Liver (tissue), 9 donors: ENCODE measurements around the gene XPR1. TPM values are rescaled to one million over a fixed set of nuclear protein-coding genes. Genes with fewer than 3 reads are reported as not detected.

Experiments
- DNase-seq: peaks from one replicate; pipeline ENCODE4 v3.0.0-alpha.2; 2017; ENCODE audit warnings: low spot score
- H3K27ac ChIP-seq, 2 donors: one replicate each; pipeline ENCODE4 v1.7.0; 2013; ENCODE audit warnings: inconsistent platforms in 2 of 2, low read length in 2 of 2, control low read depth in 1 of 2, low read depth in 1 of 2, mild to moderate bottlenecking in 1 of 2
- H3K27me3 ChIP-seq, 4 donors: one replicate each; pipeline versions ENCODE4 v1.6.1 to v1.7.0; 2013; ENCODE audit warnings: low read length in 3 of 4, inconsistent platforms in 1 of 4, mild to moderate bottlenecking in 1 of 4, moderate library complexity in 1 of 4; ENCODE audit not compliant: control insufficient read depth in 4 of 4, insufficient read depth in 4 of 4
- H3K36me3 ChIP-seq, 4 donors: one replicate each; pipeline versions ENCODE4 v1.6.1 to v1.7.0; 2013; ENCODE audit warnings: low read length in 3 of 4, mild to moderate bottlenecking in 3 of 4, low read depth in 1 of 4, moderate library complexity in 1 of 4; ENCODE audit not compliant: control insufficient read depth in 4 of 4, insufficient read depth in 3 of 4
- H3K4me1 ChIP-seq, 4 donors: one replicate each; pipeline versions ENCODE4 v1.6.1 to v1.7.0; 2013; ENCODE audit warnings: low read length in 3 of 4, mild to moderate bottlenecking in 3 of 4, moderate library complexity in 1 of 4; ENCODE audit not compliant: control insufficient read depth in 4 of 4, insufficient read depth in 4 of 4
- H3K4me3 ChIP-seq, 3 donors: one replicate each; pipeline versions ENCODE4 v1.6.1 to v1.7.0; 2013; ENCODE audit warnings: low read length in 3 of 3, control low read depth in 1 of 3, low read depth in 1 of 3, mild to moderate bottlenecking in 1 of 3
- H3K9ac ChIP-seq, 2 donors: one replicate each; pipeline ENCODE4 v1.7.0; 2013; ENCODE audit warnings: low read length in 2 of 2, mild to moderate bottlenecking in 2 of 2, moderate library complexity in 2 of 2, control low read depth in 1 of 2, low read depth in 1 of 2
- H3K9me3 ChIP-seq, 4 donors: one replicate each; pipeline versions ENCODE4 v1.6.1 to v1.7.0; 2013; ENCODE audit warnings: low read length in 3 of 4; ENCODE audit not compliant: control insufficient read depth in 4 of 4
- EGR1 ChIP-seq, 2 donors: IDR thresholded peaks; 2 replicates each; pipeline ENCODE4 v1.6.1; 2016 to 2018; ENCODE audit warnings: antibody characterized with exemption in 2 of 2, low read depth in 2 of 2
- FOXA1 ChIP-seq: IDR thresholded peaks from 2 replicates; pipeline ENCODE4 v1.6.1; 2016; ENCODE audit warnings: antibody characterized with exemption
- FOXA2 ChIP-seq: IDR thresholded peaks from 2 replicates; pipeline ENCODE4 v1.6.1; 2016; ENCODE audit warnings: antibody characterized with exemption
- GABPA ChIP-seq, 2 donors: IDR thresholded peaks in 1 of 2; conservative IDR thresholded peaks in 1 of 2; 2 replicates each; pipeline ENCODE4 v1.6.1; 2016; ENCODE audit warnings: antibody characterized with exemption in 2 of 2, mild to moderate bottlenecking in 1 of 2, moderate library complexity in 1 of 2
- HNF4A ChIP-seq, 2 donors: conservative IDR thresholded peaks; 2 replicates each; pipeline ENCODE4 v1.6.1; 2016; ENCODE audit warnings: antibody characterized with exemption in 2 of 2, mild to moderate bottlenecking in 2 of 2
- HNF4G ChIP-seq: IDR thresholded peaks from 2 replicates; pipeline ENCODE4 v1.6.1; 2016; ENCODE audit warnings: antibody characterized with exemption
- JUND ChIP-seq, 2 donors: IDR thresholded peaks; 2 replicates each; pipeline ENCODE4 v1.6.1; 2016; ENCODE audit warnings: antibody characterized with exemption in 2 of 2
- NR2F2 ChIP-seq: IDR thresholded peaks from 2 replicates; pipeline ENCODE4 v1.6.1; 2016; ENCODE audit warnings: antibody characterized with exemption
- RAD21 ChIP-seq, 2 donors: IDR thresholded peaks; 2 replicates each; pipeline ENCODE4 v1.6.1; 2016; ENCODE audit warnings: antibody characterized with exemption in 2 of 2, mild to moderate bottlenecking in 2 of 2
- SP1 ChIP-seq: IDR thresholded peaks from 2 replicates; pipeline ENCODE4 v1.6.1; 2018; ENCODE audit warnings: antibody characterized with exemption, mild to moderate bottlenecking
- TAF1 ChIP-seq: conservative IDR thresholded peaks from 2 replicates; pipeline ENCODE4 v1.6.1; 2016; ENCODE audit warnings: antibody characterized with exemption, mild to moderate bottlenecking
- YY1 ChIP-seq: IDR thresholded peaks from 2 replicates; pipeline ENCODE4 v1.6.1; 2016; ENCODE audit warnings: antibody characterized with exemption, mild to moderate bottlenecking
- WGBS: extraction: QIAGEN DNeasy Blood & Tissue Kit; methylation state at CpG from one replicate; pipeline ENCODE4 v1.1.7; 2013; 5-methylcytosine and 5-hydroxymethylcytosine counted together
- polyA plus RNA-seq, 2 donors: library from polyadenylated mRNA; stranded (reverse) in 1 of 2; unstranded in 1 of 2; fragments of 200-250 nt in 1 of 2; fragments of >200 nt in 1 of 2; fragmentation: Nextera tagmentation in 1 of 2; extraction: Ambion mirVana in 1 of 2; gene quantifications; one replicate each; pipeline versions ENCODE4 v1.2.1 to v1.2.3, GENCODE V29; 2013 to 2015
- total RNA-seq, 2 donors: library from RNA; depleted of rRNA; stranded (reverse); fragments of >200 nt; gene quantifications; one replicate each; pipeline ENCODE4 v1.2.3, GENCODE V29; 2014
- TF ChIP-seq, protein P1 (sequence below): fragments of 150-350 bp; IDR thresholded peaks from 2 replicates; pipeline ENCODE4 v1.5.1; 2017; ENCODE audit warnings: improper control_type of control experiment, low read depth, low read length; ENCODE audit not compliant: missing input control
- TF ChIP-seq, protein P2 (sequence below): IDR thresholded peaks from 2 replicates; pipeline ENCODE4 v1.6.1; 2016; ENCODE audit warnings: antibody characterized with exemption
- TF ChIP-seq, protein P3 (sequence below): IDR thresholded peaks from 2 replicates; pipeline ENCODE4 v1.6.1; 2016; ENCODE audit warnings: antibody characterized with exemption, mild to moderate bottlenecking
- donor health status: healthy.
- donor health status: healthy.
- donor health status: healthy.
- donor health status: healthy.
- donor health status: healthy.

The XPR1 gene
- total and polyA plus RNA-seq, 4 donors = 1.8 to 14.3 (median 5.9) TPM

DNA sequence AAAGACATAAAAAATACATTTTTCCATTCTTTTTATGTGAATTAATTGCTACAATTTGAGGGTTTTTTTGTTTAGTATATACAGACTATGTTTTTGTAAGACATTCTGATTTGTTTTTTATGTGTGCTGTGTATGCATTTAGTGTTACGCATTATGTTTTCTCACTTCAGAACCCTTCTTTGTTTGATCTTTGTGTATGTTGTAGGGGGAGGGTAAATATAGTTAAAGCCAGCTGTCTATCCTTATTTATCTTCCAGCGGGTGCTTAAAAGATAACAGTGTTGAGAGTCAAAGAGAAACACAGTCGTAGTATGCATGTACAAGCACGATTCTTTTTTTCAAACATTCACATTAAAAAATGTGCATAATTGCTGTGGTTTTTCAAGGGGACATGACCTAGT, 183.4 kb downstream of the XPR1 start:
- Histone ChIP-seq H3K9ac (no peak overlapping the region), H3K36me3 (peaks cover 0 to 4% (median 2%) of the 10 kb centered on the region in 4 donors), H3K9me3 (no peaks in the 10 kb centered on the region), H3K27ac (no peak overlapping the region), H3K4me3 (no peak overlapping the region), H3K4me1 (no peaks in the 10 kb centered on the region), H3K27me3 (no peaks in the 10 kb centered on the region)
- WGBS = 80% methylated on average over 4 of the region's 4 CpGs
- TF ChIP-seq, protein P1, sequence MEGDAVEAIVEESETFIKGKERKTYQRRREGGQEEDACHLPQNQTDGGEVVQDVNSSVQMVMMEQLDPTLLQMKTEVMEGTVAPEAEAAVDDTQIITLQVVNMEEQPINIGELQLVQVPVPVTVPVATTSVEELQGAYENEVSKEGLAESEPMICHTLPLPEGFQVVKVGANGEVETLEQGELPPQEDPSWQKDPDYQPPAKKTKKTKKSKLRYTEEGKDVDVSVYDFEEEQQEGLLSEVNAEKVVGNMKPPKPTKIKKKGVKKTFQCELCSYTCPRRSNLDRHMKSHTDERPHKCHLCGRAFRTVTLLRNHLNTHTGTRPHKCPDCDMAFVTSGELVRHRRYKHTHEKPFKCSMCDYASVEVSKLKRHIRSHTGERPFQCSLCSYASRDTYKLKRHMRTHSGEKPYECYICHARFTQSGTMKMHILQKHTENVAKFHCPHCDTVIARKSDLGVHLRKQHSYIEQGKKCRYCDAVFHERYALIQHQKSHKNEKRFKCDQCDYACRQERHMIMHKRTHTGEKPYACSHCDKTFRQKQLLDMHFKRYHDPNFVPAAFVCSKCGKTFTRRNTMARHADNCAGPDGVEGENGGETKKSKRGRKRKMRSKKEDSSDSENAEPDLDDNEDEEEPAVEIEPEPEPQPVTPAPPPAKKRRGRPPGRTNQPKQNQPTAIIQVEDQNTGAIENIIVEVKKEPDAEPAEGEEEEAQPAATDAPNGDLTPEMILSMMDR = no peak
- TF ChIP-seq TAF1 = no peak
- TF ChIP-seq FOXA2 = no peak
- TF ChIP-seq EGR1 (IDR thresholded peaks at IDR 0.05; ENCODE audit: low read depth in 2 of 2) = no peak
- no peak for TF ChIP-seq HNF4A (conservative IDR thresholded peaks at IDR 0.05)
- no peak for TF ChIP-seq SP1
- no peak for DNase-seq

DNA sequence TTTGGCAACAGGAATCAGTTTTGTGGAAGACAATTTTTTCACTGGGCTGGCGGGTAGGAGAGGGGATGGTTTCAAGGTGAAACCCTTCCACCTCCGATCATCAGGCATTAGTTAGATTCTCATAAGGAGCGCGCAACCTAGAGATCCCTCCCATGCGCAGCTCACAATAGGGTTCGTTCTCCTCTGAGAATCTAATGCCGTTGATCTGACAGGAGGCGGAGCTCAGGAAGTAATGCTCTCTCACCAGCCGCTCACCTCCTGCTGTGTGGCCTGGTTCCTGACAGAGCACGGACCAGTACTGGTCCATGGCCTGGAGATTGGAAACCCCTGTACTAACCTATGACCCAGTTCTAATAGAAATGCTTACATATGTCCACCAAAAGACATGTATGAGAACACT, 184.3 kb downstream of the XPR1 start:
- no peak for DNase-seq
- Histone ChIP-seq H3K36me3 (peaks cover 0 to 4% (median 2%) of the 10 kb centered on the region in 4 donors), H3K9ac (no peak overlapping the region), H3K9me3 (no peaks in the 10 kb centered on the region), H3K27me3 (no peaks in the 10 kb centered on the region), H3K4me1 (no peaks in the 10 kb centered on the region), H3K27ac (no peak overlapping the region), H3K4me3 (no peak overlapping the region)
- TF ChIP-seq FOXA1 (no peak), EGR1 (IDR thresholded peaks at IDR 0.05; ENCODE audit: low read depth in 2 of 2) (no peak), GABPA (IDR thresholded peaks at IDR 0.05 in 1 of 2, conservative IDR thresholded peaks at IDR 0.05 in 1 of 2) (no peak), FOXA2 (no peak), YY1 (no peak), HNF4G (no peak), RAD21 (IDR thresholded peaks at IDR 0.05) (no peak), NR2F2 (no peak), JUND (IDR thresholded peaks at IDR 0.05) (no peak), TAF1 (no peak), SP1 (no peak), HNF4A (conservative IDR thresholded peaks at IDR 0.05) (no peak)
- TF ChIP-seq, protein P2, sequence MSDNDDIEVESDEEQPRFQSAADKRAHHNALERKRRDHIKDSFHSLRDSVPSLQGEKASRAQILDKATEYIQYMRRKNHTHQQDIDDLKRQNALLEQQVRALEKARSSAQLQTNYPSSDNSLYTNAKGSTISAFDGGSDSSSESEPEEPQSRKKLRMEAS = no peak
- TF ChIP-seq, protein P3, sequence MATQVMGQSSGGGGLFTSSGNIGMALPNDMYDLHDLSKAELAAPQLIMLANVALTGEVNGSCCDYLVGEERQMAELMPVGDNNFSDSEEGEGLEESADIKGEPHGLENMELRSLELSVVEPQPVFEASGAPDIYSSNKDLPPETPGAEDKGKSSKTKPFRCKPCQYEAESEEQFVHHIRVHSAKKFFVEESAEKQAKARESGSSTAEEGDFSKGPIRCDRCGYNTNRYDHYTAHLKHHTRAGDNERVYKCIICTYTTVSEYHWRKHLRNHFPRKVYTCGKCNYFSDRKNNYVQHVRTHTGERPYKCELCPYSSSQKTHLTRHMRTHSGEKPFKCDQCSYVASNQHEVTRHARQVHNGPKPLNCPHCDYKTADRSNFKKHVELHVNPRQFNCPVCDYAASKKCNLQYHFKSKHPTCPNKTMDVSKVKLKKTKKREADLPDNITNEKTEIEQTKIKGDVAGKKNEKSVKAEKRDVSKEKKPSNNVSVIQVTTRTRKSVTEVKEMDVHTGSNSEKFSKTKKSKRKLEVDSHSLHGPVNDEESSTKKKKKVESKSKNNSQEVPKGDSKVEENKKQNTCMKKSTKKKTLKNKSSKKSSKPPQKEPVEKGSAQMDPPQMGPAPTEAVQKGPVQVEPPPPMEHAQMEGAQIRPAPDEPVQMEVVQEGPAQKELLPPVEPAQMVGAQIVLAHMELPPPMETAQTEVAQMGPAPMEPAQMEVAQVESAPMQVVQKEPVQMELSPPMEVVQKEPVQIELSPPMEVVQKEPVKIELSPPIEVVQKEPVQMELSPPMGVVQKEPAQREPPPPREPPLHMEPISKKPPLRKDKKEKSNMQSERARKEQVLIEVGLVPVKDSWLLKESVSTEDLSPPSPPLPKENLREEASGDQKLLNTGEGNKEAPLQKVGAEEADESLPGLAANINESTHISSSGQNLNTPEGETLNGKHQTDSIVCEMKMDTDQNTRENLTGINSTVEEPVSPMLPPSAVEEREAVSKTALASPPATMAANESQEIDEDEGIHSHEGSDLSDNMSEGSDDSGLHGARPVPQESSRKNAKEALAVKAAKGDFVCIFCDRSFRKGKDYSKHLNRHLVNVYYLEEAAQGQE = no peak
- WGBS = 97% methylated on average over 10 of the region's 10 CpGs
